ENCODE measurements around the gene ATXN10.
A peak's percentile ranks its signal among the peaks of the same experiment; 100 is the strongest.
"Not testable (repeated sequence)": the region's sequence is repeated elsewhere in the genome, so short reads cannot be mapped to it uniquely, and the experiment has no call there.

ATXN10 gene

GRCh38 chr22:45671783-45672563 lies at the start of gene ATXN10:
ATXN10 (plus strand) TSS chr22:45671834; CDS start chr22:45672064, 230 bp downstream.
- TF ChIP-seq CTCF (conservative IDR thresholded peaks at IDR 0.05; ENCODE audit: low read depth, low read length): no peak
- peak within 1 kb of the TSS; percentile 84 for H3K4me3 ChIP-seq (ENCODE audit: low read depth, low read length)
- DNase-seq (ENCODE audit: low read depth): peak; percentile 67

GRCh38 chr22:45621836-45622600 lies 49.6 kb upstream of the ATXN10 start:
- no peak for DNase-seq (ENCODE audit: low read depth)
- no peak overlapping the region for H3K4me3 ChIP-seq (ENCODE audit: low read depth, low read length)
- TF ChIP-seq CTCF (conservative IDR thresholded peaks at IDR 0.05; ENCODE audit: low read depth, low read length): no peak

GRCh38 chr22:45623464-45624145 lies 48.0 kb upstream of the ATXN10 start:
- DNase-seq (ENCODE audit: low read depth): peak; percentile 33
- not testable (repeated sequence) for H3K4me3 ChIP-seq (ENCODE audit: low read depth, low read length)

- no peak for DNase-seq (ENCODE audit: low read depth)
- H3K4me3 ChIP-seq (ENCODE audit: low read depth, low read length): no peak overlapping the region
- TF ChIP-seq CTCF (conservative IDR thresholded peaks at IDR 0.05; ENCODE audit: low read depth, low read length): no peak
These were observed 45.4 kb upstream of the ATXN10 start for GRCh38 chr22:45626198-45626651.

- H3K4me3 ChIP-seq (ENCODE audit: low read depth, low read length): no peak overlapping the region
- DNase-seq (ENCODE audit: low read depth): peak; percentile 40
- TF ChIP-seq CTCF (conservative IDR thresholded peaks at IDR 0.05; ENCODE audit: low read depth, low read length): no peak
These were observed 44.0 kb upstream of the ATXN10 start for GRCh38 chr22:45627489-45628233.

GRCh38 chr22:45628515-45628914 lies 43.1 kb upstream of the ATXN10 start:
- DNase-seq (ENCODE audit: low read depth): no peak
- TF ChIP-seq CTCF (conservative IDR thresholded peaks at IDR 0.05; ENCODE audit: low read depth, low read length): no peak
- H3K4me3 ChIP-seq (ENCODE audit: low read depth, low read length): no peak overlapping the region
